RWPE2 (cell line): ENCODE data around the gene ANKRD9.
A peak's percentile ranks its signal among the peaks of the same experiment; 100 is the strongest.
"Not testable (repeated sequence)": the region's sequence is repeated elsewhere in the genome, so short reads cannot be mapped to it uniquely, and the experiment has no call there.

Experiments used
- ATAC-seq: fragments of 200-7000 bp; cut with Tn5 transposase; 3 replicates; pipeline ENCODE4 v1.9.1; 2021; ENCODE audit warnings: low read depth
- DNase-seq: peaks from one replicate; pipeline ENCODE4 v3.0.0-alpha.2; 2020; ENCODE audit warnings: low spot score
- H3K27ac ChIP-seq: fragments of 450-650 bp; 2 replicates; pipeline ENCODE4 v1.5.1; 2017; ENCODE audit warnings: mild to moderate bottlenecking; ENCODE audit not compliant: poor library complexity, severe bottlenecking
- H3K27me3 ChIP-seq: fragments of 250-450 bp; sonication (Bioruptor Pico); 2 replicates; pipeline ENCODE4 v1.5.1; 2021; ENCODE audit warnings: mild to moderate bottlenecking, moderate library complexity; ENCODE audit not compliant: insufficient read depth, poor library complexity, severe bottlenecking
- H3K36me3 ChIP-seq: fragments of 250-450 bp; sonication (Bioruptor Pico); 2 replicates; pipeline ENCODE4 v1.5.1; 2020; ENCODE audit warnings: low read depth, mild to moderate bottlenecking, moderate library complexity
- H3K4me1 ChIP-seq: fragments of 250-450 bp; sonication (Bioruptor Pico); 2 replicates; pipeline ENCODE4 v1.5.1; 2021; ENCODE audit warnings: mild to moderate bottlenecking, moderate library complexity; ENCODE audit not compliant: insufficient read depth, poor library complexity, severe bottlenecking
- H3K4me3 ChIP-seq: fragments of 250-450 bp; sonication (Bioruptor Pico); 2 replicates; pipeline ENCODE4 v1.5.1; 2021; ENCODE audit warnings: mild to moderate bottlenecking, moderate library complexity; ENCODE audit not compliant: severe bottlenecking
- H3K9me3 ChIP-seq: fragments of 250-450 bp; sonication (Bioruptor Pico); 2 replicates; pipeline ENCODE4 v1.5.1; 2021; ENCODE audit warnings: mild to moderate bottlenecking, moderate library complexity; ENCODE audit not compliant: severe bottlenecking
- CTCF ChIP-seq: fragments of 450-650 bp; IDR thresholded peaks from one replicate; pipeline ENCODE4 v1.5.1; 2017; ENCODE audit warnings: mild to moderate bottlenecking, moderate library complexity; ENCODE audit not compliant: poor library complexity, severe bottlenecking

ANKRD9 gene

GRCh38 chr14:102525219-102525928, 15.8 kb upstream of the ANKRD9 start:
- peaks cover 21% of the 10 kb centered on the region for H3K4me1 ChIP-seq
- no peaks in the 10 kb centered on the region for H3K36me3 ChIP-seq
- H3K4me3 ChIP-seq = peak overlapping the region; percentile 32
- no peak for TF ChIP-seq CTCF
- no peaks in the 10 kb centered on the region for H3K9me3 ChIP-seq
- peak overlapping the region; percentile 90 for H3K27ac ChIP-seq
- DNase-seq = no peak
- peak; percentile 33 for ATAC-seq
- no peaks in the 10 kb centered on the region for H3K27me3 ChIP-seq

GRCh38 chr14:102524451-102525218, 15.1 kb upstream of the ANKRD9 start:
- TF ChIP-seq CTCF = peak; percentile 99
- peaks cover 21% of the 10 kb centered on the region for H3K4me1 ChIP-seq
- H3K27me3 ChIP-seq = no peaks in the 10 kb centered on the region
- no peaks in the 10 kb centered on the region for H3K9me3 ChIP-seq
- no peaks in the 10 kb centered on the region for H3K36me3 ChIP-seq
- H3K27ac ChIP-seq = peak overlapping the region; percentile 90
- ATAC-seq (peak; percentile 95), DNase-seq (peak; percentile 100)
- H3K4me3 ChIP-seq = peak overlapping the region; percentile 32

GRCh38 chr14:102523569-102524450, 14.2 kb upstream of the ANKRD9 start:
- Histone ChIP-seq H3K9me3 (no peaks in the 10 kb centered on the region), H3K27ac (peak overlapping the region; percentile 90), H3K4me1 (peaks cover 21% of the 10 kb centered on the region), H3K36me3 (no peaks in the 10 kb centered on the region), H3K4me3 (peak overlapping the region; percentile 32), H3K27me3 (no peaks in the 10 kb centered on the region)
- DNase-seq (no peak), ATAC-seq (no peak)
- TF ChIP-seq CTCF = no peak

GRCh38 chr14:102523200-102523568, 13.6 kb upstream of the ANKRD9 start:
- DNase-seq = no peak
- Histone ChIP-seq H3K27ac (no peak overlapping the region), H3K36me3 (no peaks in the 10 kb centered on the region), H3K4me1 (peaks cover 20% of the 10 kb centered on the region), H3K27me3 (no peaks in the 10 kb centered on the region), H3K9me3 (no peaks in the 10 kb centered on the region), H3K4me3 (no peak overlapping the region)
- ATAC-seq = no peak
- TF ChIP-seq CTCF = no peak

- H3K36me3 ChIP-seq, DNase-seq, H3K4me1 ChIP-seq, H3K27ac ChIP-seq, H3K27me3 ChIP-seq, ATAC-seq, H3K4me3 ChIP-seq, H3K9me3 ChIP-seq: not testable (repeated sequence)
These were observed 10.1 kb upstream of the ANKRD9 start for GRCh38 chr14:102519709-102520108.
